ENCODE results near the gene SCUBE2. TPM values are rescaled to one million over a fixed set of nuclear protein-coding genes. Genes with fewer than 3 reads are reported as not detected.
"Not testable (repeated sequence)": the region's sequence is repeated elsewhere in the genome, so short reads cannot be mapped to it uniquely, and the experiment has no call there.

The SCUBE2 gene
- total RNA-seq, 1 donor from 2014 or later, result 0.34 TPM

DNA sequence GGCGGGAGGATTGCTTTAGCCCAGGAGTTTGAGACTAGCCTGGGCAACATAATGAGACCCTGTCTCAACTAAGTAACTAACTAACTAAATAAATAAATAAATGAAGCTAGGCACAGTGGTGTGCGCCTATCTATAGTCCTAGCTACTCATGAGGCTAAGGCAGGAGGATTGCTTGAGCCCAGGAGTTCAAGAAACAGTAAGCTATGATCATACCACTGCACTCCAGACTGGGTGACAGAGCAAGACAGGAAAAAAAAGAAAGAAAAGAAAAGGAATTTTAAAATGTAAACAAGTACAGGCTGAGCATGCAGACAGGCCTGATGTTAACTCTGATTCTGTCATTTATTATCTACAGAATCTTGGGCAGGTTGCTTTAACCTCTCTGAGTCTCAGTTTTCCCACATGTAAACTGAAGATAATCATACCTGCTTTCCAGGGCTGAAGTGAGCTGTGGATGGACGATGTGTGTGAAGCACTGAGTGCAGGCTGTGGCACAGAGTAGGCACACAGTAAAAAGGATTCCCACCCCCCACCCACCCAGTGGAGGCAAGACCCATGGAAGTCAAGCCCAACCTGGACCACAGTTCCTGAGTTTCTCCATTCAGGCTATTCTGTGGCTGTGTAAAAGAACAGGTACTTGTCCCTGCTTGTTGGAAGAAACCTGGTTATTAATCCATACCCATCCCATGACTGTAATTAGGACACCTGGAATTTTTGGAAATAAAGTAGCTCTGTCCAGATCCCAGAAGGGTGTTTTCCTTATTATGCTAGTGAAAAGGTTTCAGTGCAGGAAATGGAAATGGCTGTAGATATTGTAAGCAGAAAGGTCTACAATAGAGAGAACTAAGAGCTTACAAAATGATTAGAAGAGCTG is 18.7 kb upstream of the SCUBE2 start:
- intact Hi-C loops (cut with micrococcal nuclease), result no loop called here

DNA sequence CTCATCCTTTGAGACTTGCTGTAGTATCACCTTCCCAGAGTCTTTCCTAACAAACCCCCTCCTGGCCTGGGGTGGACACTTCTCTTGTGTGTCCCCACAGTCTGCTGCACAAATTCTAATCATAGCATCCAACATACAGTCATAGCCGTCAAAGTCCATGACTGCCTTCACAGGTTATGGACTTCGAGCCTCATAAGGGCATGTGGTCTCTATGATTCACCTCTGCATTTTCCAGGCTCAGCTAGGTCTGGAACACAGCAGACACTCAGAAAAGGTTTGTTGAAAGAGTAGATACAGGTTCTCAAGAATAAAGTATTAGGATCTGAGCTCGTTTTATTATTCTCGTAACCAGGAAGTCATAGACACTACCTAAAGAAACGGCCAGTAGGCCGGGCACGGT is 13.2 kb upstream of the SCUBE2 start:
- intact Hi-C loops (cut with micrococcal nuclease), result no loop called here

- intact Hi-C loops (cut with micrococcal nuclease), result no loop called here
These were observed 12.3 kb upstream of the SCUBE2 start for GRCh38 chr11:9103542-9104276.

- intact Hi-C loops (cut with micrococcal nuclease), result no loop called here
These were observed 8.2 kb upstream of the SCUBE2 start for GRCh38 chr11:9099617-9100016.

GRCh38 chr11:9098455-9098854 is 7.1 kb upstream of the SCUBE2 start:
- intact Hi-C loops (cut with micrococcal nuclease), result not testable (repeated sequence)

- intact Hi-C loops (cut with micrococcal nuclease), result not testable (repeated sequence)
These were observed 6.0 kb upstream of the SCUBE2 start for GRCh38 chr11:9097186-9097943.

- intact Hi-C loops (cut with micrococcal nuclease), result no loop called here
These were observed 5.0 kb upstream of the SCUBE2 start for GRCh38 chr11:9096427-9096826.

DNA sequence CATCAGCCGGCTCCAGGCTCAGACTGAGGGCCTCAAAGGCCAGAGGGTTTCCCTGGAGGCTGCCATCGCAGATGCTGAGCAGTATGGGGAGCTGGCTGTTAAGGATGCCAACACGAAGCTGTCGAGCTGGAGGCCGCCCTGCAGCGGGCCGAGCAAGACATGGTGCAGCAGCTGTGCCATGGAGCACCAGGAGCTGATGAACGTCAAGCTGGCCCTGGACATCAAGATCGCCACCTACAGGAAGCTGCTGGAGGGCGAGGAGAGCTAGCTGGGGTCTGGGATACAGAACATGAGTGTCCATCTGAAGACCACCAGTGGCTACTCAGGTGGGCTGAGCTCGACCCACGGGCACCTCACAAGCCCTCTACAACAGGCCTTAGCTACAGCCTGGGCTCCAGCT is 4.0 kb upstream of the SCUBE2 start:
- intact Hi-C loops (cut with micrococcal nuclease), result no loop called here

DNA sequence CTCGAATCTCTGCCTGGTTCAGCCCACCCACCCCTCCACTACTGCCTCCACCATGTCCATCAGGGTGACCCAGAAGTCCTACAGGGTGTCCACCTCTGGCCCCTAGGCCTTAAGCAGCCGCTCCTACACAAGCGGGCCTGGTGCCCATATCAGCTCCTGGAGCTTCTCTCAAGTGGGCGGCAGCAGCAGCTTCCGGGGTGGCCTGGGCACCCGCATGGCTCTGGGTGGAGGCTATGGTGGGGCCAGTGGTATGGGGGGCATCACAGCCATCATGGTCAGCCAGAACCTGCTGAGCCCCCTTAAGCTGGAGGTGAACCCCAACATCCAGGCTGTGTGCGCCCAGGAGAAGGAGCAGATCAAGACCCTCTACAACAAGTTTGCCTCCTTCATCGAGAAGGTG is 3.0 kb upstream of the SCUBE2 start:
- intact Hi-C loops (cut with micrococcal nuclease), result no loop called here

GRCh38 chr11:9092853-9093778 is 1.7 kb upstream of the SCUBE2 start:
- intact Hi-C loops (cut with micrococcal nuclease), result no loop called here

- intact Hi-C loops (cut with micrococcal nuclease), result no loop called here
These were observed 673 bp upstream of the SCUBE2 start for GRCh38 chr11:9092072-9092471.

GRCh38 chr11:9090488-9091043 is 833 bp downstream of the SCUBE2 start:
- intact Hi-C loops (cut with micrococcal nuclease), result no loop called here

DNA sequence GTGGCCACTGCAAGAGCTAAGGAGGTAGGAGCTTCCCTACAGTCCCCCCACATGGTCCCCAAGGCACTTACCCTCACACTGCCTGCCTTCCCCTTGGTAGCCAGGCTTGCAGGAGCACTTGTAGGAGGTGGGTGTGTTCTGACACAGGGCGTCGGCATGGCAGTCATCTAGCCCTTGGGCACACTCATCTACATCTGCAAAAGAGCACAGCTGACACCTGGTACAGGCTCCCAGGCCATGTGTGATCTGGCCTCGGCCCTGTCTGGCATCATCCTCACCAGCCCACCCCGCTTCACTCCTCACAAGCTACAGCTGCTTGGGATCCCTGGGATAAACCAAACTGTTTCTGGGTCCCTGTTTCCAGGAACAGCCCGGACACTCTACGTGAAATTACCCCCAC is 1.8 kb downstream of the SCUBE2 start:
- intact Hi-C loops (cut with micrococcal nuclease), result no loop called here

GRCh38 chr11:9089061-9089460 is 2.3 kb downstream of the SCUBE2 start:
- intact Hi-C loops (cut with micrococcal nuclease), result no loop called here

- intact Hi-C loops (cut with micrococcal nuclease), result no loop called here
These were observed 8.8 kb downstream of the SCUBE2 start for GRCh38 chr11:9082575-9082974.

GRCh38 chr11:9081153-9081552 is 10.2 kb downstream of the SCUBE2 start:
- intact Hi-C loops (cut with micrococcal nuclease), result no loop called here

- intact Hi-C loops (cut with micrococcal nuclease), result no loop called here
These were observed 13.0 kb downstream of the SCUBE2 start for GRCh38 chr11:9078113-9079086.

DNA sequence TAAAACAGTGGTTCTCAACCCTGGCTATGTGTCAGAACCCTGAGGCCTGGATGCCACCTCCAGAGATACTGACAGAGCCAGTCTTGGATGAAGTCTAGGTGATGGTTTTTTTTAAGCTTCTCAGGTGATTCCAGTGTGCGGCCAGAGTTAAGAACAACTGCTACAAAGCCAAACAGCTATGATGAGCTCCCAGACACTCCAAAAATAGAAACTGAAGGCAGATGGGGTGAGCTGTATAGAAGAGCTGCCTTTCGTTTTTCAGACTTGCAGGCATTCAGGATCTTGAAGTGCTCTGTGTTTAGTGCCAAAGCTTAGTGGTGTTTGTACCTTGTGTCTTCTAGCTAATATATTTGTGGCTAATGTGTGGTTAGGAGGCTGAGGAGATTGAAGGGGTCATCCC is 14.2 kb downstream of the SCUBE2 start:
- intact Hi-C loops (cut with micrococcal nuclease), result no loop called here

DNA sequence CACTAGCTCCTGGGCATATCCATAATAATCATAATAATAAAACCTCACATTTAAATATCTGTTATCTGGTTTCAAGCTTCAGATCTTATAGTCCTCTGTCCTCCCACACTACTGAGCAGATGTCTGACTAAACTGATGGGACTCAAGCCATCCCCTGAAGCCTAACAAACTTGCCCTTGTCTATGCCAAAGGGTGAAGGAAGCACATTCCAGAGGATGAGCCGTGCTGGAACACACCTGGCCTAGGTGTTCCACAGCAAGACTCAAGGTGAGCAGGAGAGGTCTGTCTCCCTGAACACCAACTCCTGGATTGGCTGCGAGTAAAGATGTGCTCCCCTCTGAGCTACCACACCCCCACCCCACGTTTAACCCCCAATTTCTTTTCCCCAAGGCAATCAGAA is 14.7 kb downstream of the SCUBE2 start:
- intact Hi-C loops (cut with micrococcal nuclease), result no loop called here

Measured in T-helper 2 cell treated with Interferon-gamma antibody and Interleukin-4, amounts not matched to agents 100 ng/mL and 5 ng/mL, for 36 hours (primary cell).